Measurements from ENCODE around the gene LRP1B. TPM values are rescaled to one million over a fixed set of nuclear protein-coding genes. Genes with fewer than 3 reads are reported as not detected.

The LRP1B gene
- polyA plus RNA-seq, 3 donors = 0.77 to 1.1 (median 1.1) TPM

DNA sequence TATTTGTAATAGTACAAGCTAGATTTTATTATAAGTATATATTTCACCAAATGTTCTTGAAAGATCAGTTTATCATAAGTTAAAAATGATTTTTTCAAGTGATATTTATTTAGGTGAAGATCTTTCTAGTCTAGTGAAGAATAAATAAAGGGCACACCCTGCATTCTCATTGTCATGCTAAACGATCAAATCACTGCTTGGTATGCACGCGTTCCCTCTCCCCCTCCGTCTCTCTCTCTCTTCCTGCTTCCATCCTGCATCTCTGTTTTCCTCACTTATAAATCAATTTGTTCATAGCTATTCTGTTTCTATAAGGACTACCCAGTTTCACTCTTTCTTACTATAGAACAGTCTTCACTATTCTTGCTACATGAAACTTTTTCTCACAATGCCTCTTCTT, 1067.4 kb downstream of the LRP1B start:
- no peak for DNase-seq (ENCODE audit: extremely low read depth in 1 of 11, low read depth in 9 of 11, low spot score in 4 of 11)

DNA sequence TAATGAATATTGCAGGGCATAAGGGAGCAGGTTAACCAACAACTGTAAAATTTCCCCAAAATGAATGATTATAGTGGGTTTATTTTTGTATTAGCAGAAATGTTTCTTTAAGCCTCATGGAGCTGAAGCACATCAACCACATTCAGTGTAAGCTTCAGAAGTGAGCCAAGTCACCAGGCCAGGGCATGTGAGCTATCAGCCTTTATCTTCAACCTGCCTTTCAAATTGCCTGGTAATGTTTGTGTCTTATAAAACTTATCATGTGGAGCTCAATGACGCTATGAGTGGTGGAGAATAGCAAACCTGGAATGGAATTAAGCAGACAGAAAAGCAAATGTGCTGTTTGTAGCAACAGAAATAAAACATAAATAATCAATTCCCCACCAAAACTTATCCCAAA, 1068.4 kb downstream of the LRP1B start:
- no peak for DNase-seq (ENCODE audit: extremely low read depth in 1 of 11, low read depth in 9 of 11, low spot score in 4 of 11)

GRCh38 chr2:141062031-141062430, 1068.8 kb downstream of the LRP1B start:
- DNase-seq (ENCODE audit: extremely low read depth in 1 of 11, low read depth in 9 of 11, low spot score in 4 of 11) = no peak

DNA sequence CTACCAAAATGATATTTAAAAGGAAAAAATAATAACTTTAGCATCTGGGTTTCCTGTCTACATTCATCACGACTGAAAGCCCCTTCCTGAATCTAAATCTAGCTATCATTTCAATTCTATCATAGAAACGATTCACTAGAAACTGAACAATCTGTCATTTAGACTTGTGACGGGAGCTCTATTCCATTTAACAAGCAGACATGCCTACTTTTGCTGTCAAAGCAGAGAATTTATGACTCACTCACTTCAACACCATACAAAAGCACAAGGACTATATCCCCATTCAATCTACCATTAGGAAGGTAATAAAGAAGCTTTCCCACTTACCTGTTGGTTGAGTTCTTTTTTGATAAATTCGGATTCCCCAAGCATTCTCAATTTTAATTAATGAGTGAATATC, 1072.3 kb downstream of the LRP1B start:
- DNase-seq (ENCODE audit: extremely low read depth in 1 of 11, low read depth in 9 of 11, low spot score in 4 of 11) = no peak

- no peak for DNase-seq (ENCODE audit: extremely low read depth in 1 of 11, low read depth in 9 of 11, low spot score in 4 of 11)
Observed at GRCh38 chr2:141055531-141055930, 1075.3 kb downstream of the LRP1B start.

DNA sequence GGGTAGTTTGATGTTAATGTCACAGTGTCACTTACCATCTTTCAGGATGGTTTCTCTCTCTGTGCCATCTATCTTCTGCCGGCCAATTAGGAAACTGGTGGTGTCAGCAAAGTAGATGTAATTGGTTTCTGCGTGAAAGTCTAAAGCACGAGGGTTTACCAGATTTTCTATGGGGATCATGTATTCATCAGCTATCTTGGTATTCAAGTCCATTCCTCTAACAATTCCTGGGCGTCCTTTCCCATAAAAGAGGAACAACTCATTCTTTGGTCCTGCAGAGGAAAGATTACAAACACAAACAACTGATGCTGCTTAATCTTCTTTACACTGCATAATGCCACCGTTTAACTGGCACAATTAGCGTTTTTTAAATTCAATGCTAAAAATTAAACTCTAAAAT, 1081.9 kb downstream of the LRP1B start:
- no peak for DNase-seq (ENCODE audit: extremely low read depth in 1 of 11, low read depth in 9 of 11, low spot score in 4 of 11)

DNA sequence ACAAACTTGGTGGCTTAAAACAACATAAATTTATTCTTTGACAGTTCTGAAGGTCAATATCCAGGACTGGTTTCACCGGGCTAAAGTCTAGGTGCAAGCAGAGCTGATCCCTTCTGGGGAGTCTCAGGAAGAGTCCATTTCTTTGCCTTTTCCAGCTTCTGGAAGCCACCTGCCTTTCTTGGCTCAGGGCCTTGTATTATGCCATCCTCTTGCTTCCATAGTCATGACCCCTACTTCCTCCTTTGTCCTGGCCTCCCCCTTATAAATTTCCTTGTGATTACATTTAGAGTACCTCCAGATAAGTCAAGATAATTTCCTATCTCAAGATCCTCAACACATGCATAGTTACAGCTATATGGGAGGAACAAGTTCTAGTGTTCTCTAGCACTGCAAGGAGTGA, 1089.5 kb downstream of the LRP1B start:
- DNase-seq (ENCODE audit: extremely low read depth in 1 of 11, low read depth in 9 of 11, low spot score in 4 of 11) = no peak

DNA sequence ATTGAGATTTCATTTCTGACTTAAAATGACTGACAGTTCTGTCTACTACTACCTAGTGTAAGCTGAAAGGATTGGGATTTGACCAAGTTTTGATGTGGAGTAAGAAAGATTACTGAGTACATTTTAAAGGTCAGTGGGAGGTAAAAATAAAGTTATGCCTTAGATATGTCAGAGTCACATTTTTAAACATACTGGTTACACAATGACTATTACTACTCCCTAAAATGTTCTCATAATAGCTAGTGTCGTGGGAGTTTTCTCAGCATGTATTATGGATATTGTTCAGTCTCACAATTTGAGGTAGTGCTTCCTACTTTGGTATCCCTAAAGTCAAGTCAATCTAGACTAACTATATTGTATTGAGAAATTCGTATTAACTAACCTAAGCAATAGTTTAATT, 1092.5 kb downstream of the LRP1B start:
- no peak for DNase-seq (ENCODE audit: extremely low read depth in 1 of 11, low read depth in 9 of 11, low spot score in 4 of 11)

GRCh38 chr2:141037361-141037760, 1093.5 kb downstream of the LRP1B start:
- no peak for DNase-seq (ENCODE audit: extremely low read depth in 1 of 11, low read depth in 9 of 11, low spot score in 4 of 11)

GRCh38 chr2:141035846-141036420, 1094.9 kb downstream of the LRP1B start:
- DNase-seq (ENCODE audit: extremely low read depth in 1 of 11, low read depth in 9 of 11, low spot score in 4 of 11) = no peak

GRCh38 chr2:141029428-141030078, 1101.3 kb downstream of the LRP1B start:
- no peak for DNase-seq (ENCODE audit: extremely low read depth in 1 of 11, low read depth in 9 of 11, low spot score in 4 of 11)

- no peak for DNase-seq (ENCODE audit: extremely low read depth in 1 of 11, low read depth in 9 of 11, low spot score in 4 of 11)
Observed at GRCh38 chr2:141027221-141027620, 1103.6 kb downstream of the LRP1B start.

GRCh38 chr2:141021611-141022010, 1109.2 kb downstream of the LRP1B start:
- no peak for DNase-seq (ENCODE audit: extremely low read depth in 1 of 11, low read depth in 9 of 11, low spot score in 4 of 11)

DNA sequence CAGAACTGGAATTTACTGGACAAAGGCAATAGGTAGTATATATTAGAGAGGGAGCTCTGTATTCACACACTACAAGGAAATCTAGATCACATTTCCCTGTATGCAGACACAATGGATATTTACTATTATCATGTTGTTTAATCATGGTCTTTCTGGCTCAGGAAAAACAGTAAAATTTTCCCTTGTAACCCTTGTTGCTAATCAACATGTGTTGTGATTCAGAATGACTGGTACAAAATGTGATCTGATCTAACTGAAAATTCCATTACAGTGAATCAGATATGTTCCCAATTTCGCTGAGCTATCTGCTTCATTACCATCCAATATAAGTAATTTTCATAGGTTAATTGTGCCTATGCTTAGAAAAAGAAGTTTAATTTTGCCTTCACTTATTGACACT, 1109.7 kb downstream of the LRP1B start:
- DNase-seq (ENCODE audit: extremely low read depth in 1 of 11, low read depth in 9 of 11, low spot score in 4 of 11) = no peak

GRCh38 chr2:141020346-141020745, 1110.5 kb downstream of the LRP1B start:
- DNase-seq (ENCODE audit: extremely low read depth in 1 of 11, low read depth in 9 of 11, low spot score in 4 of 11) = no peak

DNA sequence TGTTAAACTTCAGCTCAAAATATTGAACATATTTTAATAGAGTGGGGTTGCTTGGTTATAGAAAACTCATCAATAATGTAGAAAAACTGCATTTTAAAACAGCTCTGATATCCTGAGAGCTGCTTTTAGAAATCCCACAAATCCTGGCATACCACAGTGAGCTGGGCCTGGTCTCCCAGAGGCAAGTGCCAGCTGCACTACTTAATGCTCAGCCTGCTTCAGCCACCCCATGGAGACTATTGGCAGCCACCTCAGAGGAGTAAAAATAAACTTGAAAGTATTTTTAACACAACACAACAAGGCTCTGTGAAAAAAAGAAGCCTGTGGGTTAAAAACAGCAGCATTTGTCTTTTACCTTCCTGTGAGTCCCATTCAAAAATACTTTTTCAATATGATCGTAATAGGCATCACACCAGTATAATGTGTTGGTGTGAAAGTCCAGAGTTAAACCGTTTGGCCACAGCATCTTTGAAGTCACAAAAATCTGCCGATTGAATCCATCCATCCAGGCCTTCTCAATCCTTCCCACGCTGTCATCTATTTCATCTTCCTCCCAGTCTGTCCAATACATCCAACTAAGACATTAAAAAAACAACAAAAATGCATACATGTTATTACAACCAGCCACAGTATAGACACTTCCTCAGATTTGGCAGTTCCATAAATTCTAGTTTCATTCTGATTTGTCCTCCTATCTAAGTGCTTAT, 1115.3 kb downstream of the LRP1B start:
- DNase-seq (ENCODE audit: extremely low read depth in 1 of 11, low read depth in 9 of 11, low spot score in 4 of 11) = no peak

GRCh38 chr2:141003967-141004657, 1126.7 kb downstream of the LRP1B start:
- no peak for DNase-seq (ENCODE audit: extremely low read depth in 1 of 11, low read depth in 9 of 11, low spot score in 4 of 11)

GRCh38 chr2:141001750-141002149, 1129.1 kb downstream of the LRP1B start:
- no peak for DNase-seq (ENCODE audit: extremely low read depth in 1 of 11, low read depth in 9 of 11, low spot score in 4 of 11)

- DNase-seq (ENCODE audit: extremely low read depth in 1 of 11, low read depth in 9 of 11, low spot score in 4 of 11) = no peak
Observed at GRCh38 chr2:140998577-140998976, 1132.2 kb downstream of the LRP1B start.

DNA sequence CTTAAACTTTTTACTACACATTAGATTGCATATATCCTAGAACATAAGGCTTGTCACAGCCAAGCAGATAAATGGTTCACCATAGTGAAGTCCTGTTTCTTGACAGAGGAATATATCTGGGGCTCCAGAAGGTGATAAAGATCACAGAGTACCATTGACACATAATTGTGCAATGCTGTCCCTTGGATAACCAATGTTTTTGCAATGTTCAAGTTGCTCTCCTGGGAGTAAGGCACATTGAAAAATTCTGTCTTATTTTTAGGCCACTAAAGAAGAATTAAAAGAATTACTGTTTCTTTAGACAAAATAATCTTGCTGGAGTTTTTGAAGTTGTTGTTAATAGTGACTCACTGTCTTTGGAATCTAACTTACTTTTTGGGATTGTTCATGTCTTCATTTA, 1132.8 kb downstream of the LRP1B start:
- no peak for DNase-seq (ENCODE audit: extremely low read depth in 1 of 11, low read depth in 9 of 11, low spot score in 4 of 11)
